Measurements from ENCODE around the gene CPNE2.

Gene CPNE2

GRCh38 chr16:57141822-57142631 lies 49.6 kb downstream of the CPNE2 start:
- DNase-seq (ENCODE audit: low read depth, low spot score), result no peak
- no peak overlapping the region for H3K4me3 ChIP-seq (ENCODE audit: low read depth, low read length)
- TF ChIP-seq CTCF (IDR thresholded peaks at IDR 0.05; ENCODE audit: low read depth, low read length), result no peak
- in situ Hi-C loops (cut with HindIII; ENCODE audit: low sequenced_read_pairs), result no loop called here

GRCh38 chr16:57143149-57143921 lies 51.0 kb downstream of the CPNE2 start:
- in situ Hi-C loops (cut with HindIII; ENCODE audit: low sequenced_read_pairs), result no loop called here
- DNase-seq (ENCODE audit: low read depth, low spot score), result no peak
- TF ChIP-seq CTCF (IDR thresholded peaks at IDR 0.05; ENCODE audit: low read depth, low read length), result no peak
- no peak overlapping the region for H3K4me3 ChIP-seq (ENCODE audit: low read depth, low read length)

- no peak overlapping the region for H3K4me3 ChIP-seq (ENCODE audit: low read depth, low read length)
- no peak for DNase-seq (ENCODE audit: low read depth, low spot score)
- TF ChIP-seq CTCF (IDR thresholded peaks at IDR 0.05; ENCODE audit: low read depth, low read length), result no peak
- in situ Hi-C loops (cut with HindIII; ENCODE audit: low sequenced_read_pairs), result no loop called here
Observed at GRCh38 chr16:57144027-57144426, 51.6 kb downstream of the CPNE2 start.

GRCh38 chr16:57145046-57146021 lies 53.0 kb downstream of the CPNE2 start:
- no peak for DNase-seq (ENCODE audit: low read depth, low spot score)
- TF ChIP-seq CTCF (IDR thresholded peaks at IDR 0.05; ENCODE audit: low read depth, low read length), result no peak
- H3K4me3 ChIP-seq (ENCODE audit: low read depth, low read length), result no peak overlapping the region
- in situ Hi-C loops (cut with HindIII; ENCODE audit: low sequenced_read_pairs), result no loop called here

- no peak overlapping the region for H3K4me3 ChIP-seq (ENCODE audit: low read depth, low read length)
- no peak for TF ChIP-seq CTCF (IDR thresholded peaks at IDR 0.05; ENCODE audit: low read depth, low read length)
- in situ Hi-C loops (cut with HindIII; ENCODE audit: low sequenced_read_pairs), result no loop called here
- DNase-seq (ENCODE audit: low read depth, low spot score), result no peak
Observed at GRCh38 chr16:57146040-57146647, 53.8 kb downstream of the CPNE2 start.

GRCh38 chr16:57146735-57147134 lies 54.4 kb downstream of the CPNE2 start:
- no peak overlapping the region for H3K4me3 ChIP-seq (ENCODE audit: low read depth, low read length)
- no peak for DNase-seq (ENCODE audit: low read depth, low spot score)
- in situ Hi-C loops (cut with HindIII; ENCODE audit: low sequenced_read_pairs), result no loop called here
- peak; percentile 26 for TF ChIP-seq CTCF (IDR thresholded peaks at IDR 0.05; ENCODE audit: low read depth, low read length)
